Measurements from ENCODE around the gene SYNDIG1L. TPM values are rescaled to one million over a fixed set of nuclear protein-coding genes. Genes with fewer than 3 reads are reported as not detected.

Gene SYNDIG1L
- total and polyA plus RNA-seq, 2 of the 13 experiments (the other 11 are each of a cell fraction or from before 2014, with no cell fraction given): 0.04 TPM; not detected in 1

- FAIRE-seq: no peak
- Histone ChIP-seq H3K4me1 (ENCODE audit: insufficient read depth, low read length) (no peaks in the 10 kb centered on the region), H3K27me3 (ENCODE audit: control insufficient read depth in 1 of 2, insufficient read depth in 2 of 2, low read length in 2 of 2) (no peaks in the 10 kb centered on the region), H3K36me3 (replicated peaks in 1 of 2; ENCODE audit: control insufficient read depth in 1 of 2, insufficient read depth in 2 of 2, low read length in 2 of 2) (no peaks in the 10 kb centered on the region), H3K4me3 (replicated peaks in 1 of 3; ENCODE audit: insufficient read depth in 1 of 3, low read depth in 2 of 3, low read length in 3 of 3) (no peak overlapping the region), H4K20me1 (ENCODE audit: insufficient read depth, low read length) (no peaks in the 10 kb centered on the region), H3K27ac (ENCODE audit: extremely low read length, insufficient read depth, low read length) (no peak overlapping the region), H2AFZ (ENCODE audit: low read length) (no peak overlapping the region), H3K9ac (ENCODE audit: insufficient read depth, low read depth, low read length) (no peak overlapping the region), H3K4me2 (ENCODE audit: low read depth, low read length) (no peak overlapping the region), H3K9me3 (ENCODE audit: low read length) (no peaks in the 10 kb centered on the region), H3K79me2 (ENCODE audit: insufficient read depth, low read length) (no peaks in the 10 kb centered on the region)
- no peak for ATAC-seq
- CTCF ChIA-PET (ENCODE audit: low intra/inter-chr PET ratio, low total read pairs): no interaction called here
- no peak for DNase-seq (ENCODE audit: low spot score)
- 36% methylated on average over 4 of the region's 4 CpGs for WGBS (ENCODE audit: low lambda C conversion rate)
- in situ Hi-C loops (cut with HindIII; ENCODE audit: extremely low pct_ligation_motif_present, low pct_unique_long_range_greater_than_20kb) (no loop called here), intact Hi-C loops (cut with micrococcal nuclease; ENCODE audit: unreplicated experiment) (no loop called here)
- no TSS peak for BruUV-seq (replicated peaks)
- POLR2A ChIA-PET: no interaction called here
- no peak for TF ChIP-seq HOXD1 (CRISPR knock-in tag; IDR thresholded peaks at IDR 0.05)
- no peak for TF ChIP-seq ZNF75D (CRISPR knock-in tag; IDR thresholded peaks at IDR 0.05; ENCODE audit: borderline replicate concordance)
- no peak for TF ChIP-seq CBX1 (IDR thresholded peaks at IDR 0.05; ENCODE audit: low read depth)
- no peak for TF ChIP-seq ZNF558 (CRISPR knock-in tag; IDR thresholded peaks at IDR 0.05; ENCODE audit: borderline replicate concordance)
- TF ChIP-seq CEBPB (IDR thresholded peaks at IDR 0.05; ENCODE audit: borderline replicate concordance, low read depth, low read length): no peak
- no peak for TF ChIP-seq SOX6 (IDR thresholded peaks at IDR 0.05)
- TF ChIP-seq SOX6 (CRISPR knock-in tag; IDR thresholded peaks at IDR 0.05): no peak
- TF ChIP-seq SIN3B (IDR thresholded peaks at IDR 0.05; ENCODE audit: low read length): no peak
- TF ChIP-seq HOXA9 (CRISPR knock-in tag; IDR thresholded peaks at IDR 0.05; ENCODE audit: borderline replicate concordance): no peak
- TF ChIP-seq RNF219 (CRISPR knock-in tag; IDR thresholded peaks at IDR 0.05): no peak
- TF ChIP-seq BRD4 (CRISPR knock-in tag; IDR thresholded peaks at IDR 0.05): no peak
Observed at GRCh38 chr14:74457565-74457895, 31.5 kb upstream of the SYNDIG1L start.
